ENCODE data around the gene POLR2E. TPM values are rescaled to one million over a fixed set of nuclear protein-coding genes. Genes with fewer than 3 reads are reported as not detected.

POLR2E gene
- polyA plus RNA-seq, 4 donors, result 122 to 189 (median 142) TPM

DNA sequence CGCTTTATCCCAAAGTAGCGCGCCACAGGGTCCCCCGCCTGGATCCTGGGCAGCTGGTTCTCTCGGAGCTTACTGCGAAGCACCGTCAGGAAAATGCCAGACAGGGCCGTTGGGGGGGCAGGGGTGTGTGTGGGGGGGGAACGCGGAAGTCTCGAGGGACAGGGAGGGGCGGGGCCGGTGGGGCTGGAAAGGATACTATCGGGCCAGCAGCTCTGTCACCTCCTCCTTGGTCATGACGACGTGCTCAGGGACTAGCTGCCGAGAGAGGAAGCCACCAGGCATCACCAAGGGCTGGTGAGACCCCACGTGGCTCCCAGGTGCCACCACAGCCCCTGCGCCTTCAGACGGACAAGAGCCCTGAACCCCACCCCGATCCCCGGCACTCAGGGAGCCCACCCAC is 5.3 kb downstream of the POLR2E start:
- DNase-seq, result no peak
- Histone ChIP-seq H3K4me3 (ENCODE audit: low read depth in 1 of 3, low read length in 3 of 3) (no peak overlapping the region), H3K27me3 (ENCODE audit: control insufficient read depth in 3 of 3, insufficient read depth in 3 of 3, low read length in 3 of 3) (no peaks in the 10 kb centered on the region), H3K27ac (ENCODE audit: low read depth in 1 of 3, low read length in 2 of 3) (no peak overlapping the region), H3K9me3 (ENCODE audit: control insufficient read depth in 2 of 2, insufficient read depth in 1 of 2, low read depth in 1 of 2, low read length in 1 of 2) (no peaks in the 10 kb centered on the region), H3K36me3 (ENCODE audit: control insufficient read depth in 3 of 3, insufficient read depth in 2 of 3, low read depth in 1 of 3, low read length in 3 of 3) (peaks cover 0 to 91% (median 14%) of the 10 kb centered on the region in 3 donors), H3K4me1 (ENCODE audit: control insufficient read depth in 3 of 3, insufficient read depth in 2 of 3, low read depth in 1 of 3, low read length in 2 of 3) (peaks cover 0 to 7% (median 6%) of the 10 kb centered on the region in 3 donors)
- no peak for FAIRE-seq
- 76 to 81% (median 78%) methylated on average over 16 to 22 of the region's 22 CpGs for WGBS, 3 donors

DNA sequence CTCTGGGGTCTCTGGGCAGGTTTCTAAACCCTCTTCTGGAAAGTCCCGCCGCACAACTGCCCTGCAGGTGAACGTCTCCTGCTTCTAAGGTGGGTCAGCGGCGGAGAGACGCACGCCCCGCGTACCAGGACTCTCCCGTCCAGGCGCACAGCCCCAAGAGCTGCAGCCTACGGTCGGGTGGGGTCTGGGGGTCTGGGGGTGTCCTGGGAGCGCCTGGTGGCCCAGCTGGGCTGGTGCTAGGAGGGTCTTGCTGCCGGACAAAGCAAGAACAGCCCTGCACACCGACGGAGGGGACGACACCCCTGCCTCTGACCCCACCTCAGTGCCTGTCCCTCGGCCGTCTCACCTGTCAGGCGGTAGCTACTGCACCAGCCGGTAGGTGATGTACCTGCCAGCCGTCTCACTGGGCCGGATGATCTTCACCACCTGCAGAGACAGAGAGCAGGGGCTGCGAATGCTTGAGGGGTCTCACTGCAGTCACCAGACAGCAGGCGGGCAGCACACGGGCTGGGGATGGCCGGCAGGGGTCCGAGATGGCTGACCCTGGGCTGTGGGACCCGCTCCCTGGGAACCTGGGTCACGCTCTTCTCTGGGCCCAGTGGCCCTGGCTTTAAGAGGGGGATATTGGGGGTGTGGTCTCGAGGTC is 5.9 kb downstream of the POLR2E start:
- peaks cover 0 to 6% (median 6%) of the 10 kb centered on the region in 3 donors for H3K4me1 ChIP-seq (ENCODE audit: control insufficient read depth in 3 of 3, insufficient read depth in 2 of 3, low read depth in 1 of 3, low read length in 2 of 3)
- peaks cover 0 to 95% (median 14%) of the 10 kb centered on the region in 3 donors for H3K36me3 ChIP-seq (ENCODE audit: control insufficient read depth in 3 of 3, insufficient read depth in 2 of 3, low read depth in 1 of 3, low read length in 3 of 3)
- no peak overlapping the region for H3K27ac ChIP-seq (ENCODE audit: low read depth in 1 of 3, low read length in 2 of 3)
- FAIRE-seq (no peak), DNase-seq (no peak)
- 92 to 94% (median 93%) methylated on average over 30 to 32 of the region's 32 CpGs for WGBS, 3 donors
- no peaks in the 10 kb centered on the region for H3K27me3 ChIP-seq (ENCODE audit: control insufficient read depth in 3 of 3, insufficient read depth in 3 of 3, low read length in 3 of 3)
- no peaks in the 10 kb centered on the region for H3K9me3 ChIP-seq (ENCODE audit: control insufficient read depth in 2 of 2, insufficient read depth in 1 of 2, low read depth in 1 of 2, low read length in 1 of 2)
- H3K4me3 ChIP-seq (ENCODE audit: low read depth in 1 of 3, low read length in 3 of 3), result no peak overlapping the region

- WGBS, 3 donors, result 72 to 80% (median 78%) methylated on average over 23 to 27 of the region's 27 CpGs
- Histone ChIP-seq H3K36me3 (ENCODE audit: control insufficient read depth in 3 of 3, insufficient read depth in 2 of 3, low read depth in 1 of 3, low read length in 3 of 3) (peaks cover 1 to 94% (median 18%) of the 10 kb centered on the region in 3 donors), H3K4me3 (ENCODE audit: low read depth in 1 of 3, low read length in 3 of 3) (no peak overlapping the region)
Measured at GRCh38 chr19:1088416-1089010, 6.7 kb downstream of the POLR2E start.

GRCh38 chr19:1087813-1088415 is 7.3 kb downstream of the POLR2E start:
- FAIRE-seq (no peak), DNase-seq (no peak)
- Histone ChIP-seq H3K27ac (ENCODE audit: low read depth in 1 of 3, low read length in 2 of 3) (peak overlapping the region in 2 of 3 donors; percentile 36 to 78), H3K27me3 (ENCODE audit: control insufficient read depth in 3 of 3, insufficient read depth in 3 of 3, low read length in 3 of 3) (no peaks in the 10 kb centered on the region), H3K4me1 (ENCODE audit: control insufficient read depth in 3 of 3, insufficient read depth in 2 of 3, low read depth in 1 of 3, low read length in 2 of 3) (peaks cover 0 to 11% (median 4%) of the 10 kb centered on the region in 3 donors), H3K36me3 (ENCODE audit: control insufficient read depth in 3 of 3, insufficient read depth in 2 of 3, low read depth in 1 of 3, low read length in 3 of 3) (peaks cover 3 to 90% (median 16%) of the 10 kb centered on the region in 3 donors), H3K4me3 (ENCODE audit: low read depth in 1 of 3, low read length in 3 of 3) (no peak overlapping the region), H3K9me3 (ENCODE audit: control insufficient read depth in 2 of 2, insufficient read depth in 1 of 2, low read depth in 1 of 2, low read length in 1 of 2) (no peaks in the 10 kb centered on the region)
- WGBS, 3 donors, result 52 to 59% (median 54%) methylated on average over 26 to 27 of the region's 27 CpGs

More at GRCh38 chr19:1088416-1089010, 6.7 kb downstream of the POLR2E start:
- Histone ChIP-seq H3K4me1 (ENCODE audit: control insufficient read depth in 3 of 3, insufficient read depth in 2 of 3, low read depth in 1 of 3, low read length in 2 of 3) (peaks cover 0 to 8% (median 5%) of the 10 kb centered on the region in 3 donors), H3K9me3 (ENCODE audit: control insufficient read depth in 2 of 2, insufficient read depth in 1 of 2, low read depth in 1 of 2, low read length in 1 of 2) (no peaks in the 10 kb centered on the region), H3K27me3 (ENCODE audit: control insufficient read depth in 3 of 3, insufficient read depth in 3 of 3, low read length in 3 of 3) (no peaks in the 10 kb centered on the region), H3K27ac (ENCODE audit: low read depth in 1 of 3, low read length in 2 of 3) (peak overlapping the region in 2 of 3 donors; percentile 36 to 78)
- no peak for DNase-seq
- FAIRE-seq, result no peak

- Histone ChIP-seq H3K36me3 (ENCODE audit: control insufficient read depth in 3 of 3, insufficient read depth in 2 of 3, low read depth in 1 of 3, low read length in 3 of 3) (peaks cover 3 to 79% (median 11%) of the 10 kb centered on the region in 3 donors), H3K27ac (ENCODE audit: low read depth in 1 of 3, low read length in 2 of 3) (no peak overlapping the region), H3K4me1 (ENCODE audit: control insufficient read depth in 3 of 3, insufficient read depth in 2 of 3, low read depth in 1 of 3, low read length in 2 of 3) (peaks cover 0 to 19% (median 4%) of the 10 kb centered on the region in 3 donors), H3K4me3 (ENCODE audit: low read depth in 1 of 3, low read length in 3 of 3) (no peak overlapping the region), H3K27me3 (ENCODE audit: control insufficient read depth in 3 of 3, insufficient read depth in 3 of 3, low read length in 3 of 3) (no peaks in the 10 kb centered on the region), H3K9me3 (ENCODE audit: control insufficient read depth in 2 of 2, insufficient read depth in 1 of 2, low read depth in 1 of 2, low read length in 1 of 2) (peaks cover 0 to 2% of the 10 kb centered on the region in 2 donors)
- DNase-seq, result no peak
- FAIRE-seq, result no peak
- 77 to 81% (median 79%) methylated on average over 20 to 21 of the region's 21 CpGs for WGBS, 3 donors
Measured at GRCh38 chr19:1086613-1087012, 8.6 kb downstream of the POLR2E start.

DNA sequence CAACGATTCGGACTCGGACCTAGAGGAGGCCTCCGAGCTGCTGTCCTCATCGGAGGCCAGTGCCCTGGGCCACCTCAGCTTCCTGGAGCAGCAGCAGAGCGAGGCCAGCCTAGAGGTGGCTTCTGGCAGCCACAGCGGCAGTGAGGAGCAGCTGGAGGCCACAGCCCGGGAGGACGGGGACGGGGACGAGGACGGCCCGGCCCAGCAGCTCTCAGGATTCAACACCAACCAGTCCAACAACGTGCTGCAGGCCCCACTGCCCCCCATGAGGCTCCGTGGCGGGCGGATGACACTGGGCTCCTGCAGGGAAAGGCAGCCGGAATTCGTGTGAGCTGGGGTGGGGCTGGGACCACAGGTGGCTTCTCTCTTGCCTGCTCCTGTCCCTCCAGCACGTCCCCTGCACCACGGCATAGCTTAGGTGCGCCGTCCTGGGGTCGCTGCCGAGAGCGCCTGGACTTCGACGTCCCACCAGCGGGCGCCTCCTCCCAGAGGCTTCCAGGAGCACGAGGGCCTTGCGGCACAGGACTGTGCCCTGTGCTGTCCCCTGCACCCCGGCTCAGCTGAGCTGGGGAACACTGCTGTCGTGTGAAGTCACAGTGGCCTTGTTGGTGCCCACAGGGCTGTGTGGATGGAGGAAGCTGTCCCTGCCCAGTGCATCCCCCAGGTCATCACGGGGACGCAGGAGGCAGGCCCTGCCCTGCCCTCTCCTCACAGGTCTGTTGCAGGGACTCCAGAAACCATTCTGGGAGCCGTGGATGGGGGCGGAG is 9.3 kb downstream of the POLR2E start:
- peaks cover 0 to 3% of the 10 kb centered on the region in 2 donors for H3K9me3 ChIP-seq (ENCODE audit: control insufficient read depth in 2 of 2, insufficient read depth in 1 of 2, low read depth in 1 of 2, low read length in 1 of 2)
- peaks cover 0 to 20% (median 4%) of the 10 kb centered on the region in 3 donors for H3K4me1 ChIP-seq (ENCODE audit: control insufficient read depth in 3 of 3, insufficient read depth in 2 of 3, low read depth in 1 of 3, low read length in 2 of 3)
- peaks cover 3 to 73% (median 10%) of the 10 kb centered on the region in 3 donors for H3K36me3 ChIP-seq (ENCODE audit: control insufficient read depth in 3 of 3, insufficient read depth in 2 of 3, low read depth in 1 of 3, low read length in 3 of 3)
- H3K27me3 ChIP-seq (ENCODE audit: control insufficient read depth in 3 of 3, insufficient read depth in 3 of 3, low read length in 3 of 3), result no peaks in the 10 kb centered on the region
- DNase-seq (no peak), FAIRE-seq (no peak)
- WGBS, 3 donors, result 75 to 82% (median 75%) methylated on average over 37 to 38 of the region's 38 CpGs
- no peak overlapping the region for H3K4me3 ChIP-seq (ENCODE audit: low read depth in 1 of 3, low read length in 3 of 3)
- no peak overlapping the region for H3K27ac ChIP-seq (ENCODE audit: low read depth in 1 of 3, low read length in 2 of 3)

- WGBS, 3 donors, result 74 to 82% (median 82%) methylated on average over 7 to 8 of the region's 8 CpGs
- Histone ChIP-seq H3K27me3 (ENCODE audit: control insufficient read depth in 3 of 3, insufficient read depth in 3 of 3, low read length in 3 of 3) (no peaks in the 10 kb centered on the region), H3K36me3 (ENCODE audit: control insufficient read depth in 3 of 3, insufficient read depth in 2 of 3, low read depth in 1 of 3, low read length in 3 of 3) (peaks cover 3 to 66% (median 10%) of the 10 kb centered on the region in 3 donors), H3K4me1 (ENCODE audit: control insufficient read depth in 3 of 3, insufficient read depth in 2 of 3, low read depth in 1 of 3, low read length in 2 of 3) (peaks cover 0 to 20% (median 4%) of the 10 kb centered on the region in 3 donors), H3K27ac (ENCODE audit: low read depth in 1 of 3, low read length in 2 of 3) (no peak overlapping the region), H3K4me3 (ENCODE audit: low read depth in 1 of 3, low read length in 3 of 3) (no peak overlapping the region), H3K9me3 (ENCODE audit: control insufficient read depth in 2 of 2, insufficient read depth in 1 of 2, low read depth in 1 of 2, low read length in 1 of 2) (peaks cover 0 to 6% of the 10 kb centered on the region in 2 donors)
- DNase-seq (no peak), FAIRE-seq (no peak)
Measured at GRCh38 chr19:1085053-1085658, 10.0 kb downstream of the POLR2E start.

All from small intestine (tissue), 7 donors.